GM18858 (cell line): ENCODE data around the gene ZNF652.

Experiments
- ATAC-seq: cut with Tn5 transposase; IDR thresholded peaks from one replicate; pipeline ENCODE4 v1.9.1; 2021; ENCODE audit not compliant: unreplicated experiment

ZNF652 gene

DNA sequence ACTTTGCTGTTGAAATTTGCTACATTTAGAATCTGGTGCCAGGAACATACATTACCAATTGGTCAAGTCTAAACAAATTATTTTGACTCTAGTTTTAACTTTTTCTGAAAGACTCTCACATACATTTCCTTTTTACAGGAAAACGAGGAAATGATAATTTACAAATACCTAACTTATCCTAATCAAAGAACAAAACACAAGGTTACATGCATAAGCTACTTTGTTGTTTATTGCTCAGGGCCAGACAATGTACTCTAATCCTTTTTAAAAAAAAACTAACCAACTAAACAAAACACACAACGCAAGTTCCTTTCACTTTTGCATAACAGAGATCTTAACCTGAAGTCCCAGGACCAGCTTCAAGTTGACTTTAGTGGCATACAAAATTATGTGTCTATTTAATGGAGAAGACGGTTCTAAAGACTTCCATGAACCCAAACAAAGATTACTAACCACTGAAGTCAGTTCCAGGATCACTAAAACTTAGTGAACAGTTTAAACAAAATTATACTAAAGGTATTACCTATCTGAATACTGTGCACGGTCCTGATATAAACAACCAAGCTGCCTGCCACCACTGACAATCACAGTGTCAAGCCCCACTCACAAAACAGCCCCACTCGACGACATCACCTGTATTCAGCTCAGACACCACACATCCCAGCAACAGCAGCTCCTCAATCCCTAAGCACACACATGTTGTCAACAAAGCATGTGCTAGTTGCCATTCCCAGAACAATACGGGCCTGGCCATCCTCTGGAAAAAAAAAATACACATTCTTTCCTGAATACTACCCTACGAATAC is 1.9 kb downstream of the ZNF652 start:
- no peak for ATAC-seq

DNA sequence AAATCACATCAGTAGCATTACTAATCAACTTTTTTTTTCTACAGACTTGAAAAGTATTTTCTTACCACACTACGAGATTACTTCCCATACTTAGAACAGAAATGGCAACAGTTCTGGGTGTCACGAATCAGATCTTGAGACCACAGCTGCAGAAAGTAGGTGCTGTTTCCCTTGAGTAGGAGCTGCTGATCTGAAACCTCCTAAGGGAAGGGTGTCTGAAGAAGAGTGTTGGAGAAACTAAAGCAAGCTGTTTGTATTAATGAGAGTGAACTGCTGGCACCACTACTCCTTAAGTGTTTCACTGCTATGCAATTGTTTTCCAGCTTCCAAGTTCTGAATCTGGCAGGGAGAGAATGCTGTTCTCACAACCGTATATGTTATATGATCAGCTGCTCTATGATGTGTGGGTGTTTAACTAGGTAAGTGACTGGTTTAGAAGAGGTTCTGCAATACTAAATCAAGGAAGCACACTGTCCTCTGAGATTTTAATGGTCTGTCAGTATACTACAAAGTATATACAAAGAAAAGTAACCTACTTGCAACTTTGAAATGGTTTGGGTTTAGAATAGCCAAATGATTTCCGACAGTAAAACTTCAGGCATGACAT is 3.3 kb downstream of the ZNF652 start:
- ATAC-seq, result peak; percentile 28

DNA sequence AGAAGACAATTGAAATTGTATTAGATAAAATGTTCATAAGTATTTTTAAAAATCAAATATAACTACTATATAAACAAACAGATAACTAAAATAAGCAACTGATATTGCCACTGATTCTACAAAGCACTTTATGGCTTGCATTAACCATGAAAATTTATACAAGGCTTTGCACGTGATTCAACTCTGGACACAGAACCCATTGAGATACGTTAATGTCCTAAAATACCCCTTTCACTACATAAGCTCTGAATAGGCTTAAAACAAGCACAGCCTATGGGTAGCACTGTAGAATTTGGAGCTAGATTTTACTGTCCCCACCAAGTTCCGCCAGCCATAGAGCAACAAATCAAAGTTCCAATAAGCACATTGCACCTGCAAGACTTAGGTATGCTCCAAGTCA is 4.5 kb downstream of the ZNF652 start:
- ATAC-seq, result no peak

DNA sequence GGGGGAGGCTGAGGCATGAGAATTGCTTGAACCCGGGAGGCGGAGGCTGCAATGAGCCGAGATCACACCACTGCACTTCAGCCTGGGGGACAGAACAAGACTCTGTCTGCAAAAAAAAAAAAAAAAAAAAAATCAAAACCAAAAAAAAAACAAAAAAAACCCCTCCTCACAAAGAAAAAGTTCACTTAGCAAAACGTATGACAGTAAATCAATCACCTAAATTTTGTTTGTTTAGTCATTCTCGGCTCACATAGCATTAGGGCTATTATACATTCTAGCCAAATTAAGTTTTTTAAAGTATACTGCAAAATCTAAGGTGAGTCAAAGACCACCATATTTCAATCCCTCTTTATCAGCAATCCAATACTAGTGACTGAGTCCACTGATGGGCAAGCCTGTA is 5.7 kb downstream of the ZNF652 start:
- ATAC-seq, result no peak

DNA sequence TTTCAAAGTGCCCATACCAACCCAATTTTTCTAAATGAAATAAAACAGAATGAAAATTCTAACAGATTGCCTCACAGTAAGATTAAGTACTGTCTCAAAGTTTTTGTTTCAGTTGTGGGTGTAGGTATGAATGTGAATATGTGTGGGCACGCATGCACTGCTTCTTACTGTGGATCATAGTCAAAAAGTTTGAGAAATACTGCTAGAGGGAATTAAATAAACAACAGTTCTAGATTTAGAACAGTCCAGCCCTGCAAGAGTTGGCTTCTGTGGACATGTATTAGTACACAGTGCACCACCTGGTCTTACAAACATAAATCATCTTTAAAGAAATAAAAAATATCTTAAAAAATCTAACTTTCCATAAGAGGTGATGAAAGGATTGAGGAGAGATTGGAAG is 8.4 kb downstream of the ZNF652 start:
- no peak for ATAC-seq

DNA sequence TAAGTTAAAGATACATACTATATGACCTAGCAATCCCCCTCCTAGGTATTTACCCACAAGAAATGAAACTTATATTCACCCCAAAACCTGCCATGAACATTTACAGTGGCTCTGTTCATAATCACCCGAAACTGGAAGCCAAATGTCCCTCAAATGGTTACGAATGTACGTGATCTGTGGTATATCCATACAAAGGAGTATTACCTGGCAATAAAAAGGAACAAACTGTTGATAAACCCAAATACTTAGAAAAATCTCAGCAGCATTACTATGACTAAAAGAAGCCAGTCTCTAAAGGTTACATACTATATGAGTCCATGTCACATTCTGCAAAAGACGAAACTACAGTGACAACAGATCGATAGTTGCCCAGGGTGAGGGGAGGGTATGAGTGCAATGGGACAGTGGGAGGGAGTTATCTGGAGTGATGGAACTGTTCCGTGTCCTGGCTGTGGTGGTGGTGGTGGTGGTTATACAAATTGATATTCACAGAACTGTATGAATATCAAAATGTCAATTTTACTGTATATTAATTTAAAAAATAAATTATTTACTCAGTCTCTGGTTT is 9.4 kb downstream of the ZNF652 start:
- no peak for ATAC-seq

DNA sequence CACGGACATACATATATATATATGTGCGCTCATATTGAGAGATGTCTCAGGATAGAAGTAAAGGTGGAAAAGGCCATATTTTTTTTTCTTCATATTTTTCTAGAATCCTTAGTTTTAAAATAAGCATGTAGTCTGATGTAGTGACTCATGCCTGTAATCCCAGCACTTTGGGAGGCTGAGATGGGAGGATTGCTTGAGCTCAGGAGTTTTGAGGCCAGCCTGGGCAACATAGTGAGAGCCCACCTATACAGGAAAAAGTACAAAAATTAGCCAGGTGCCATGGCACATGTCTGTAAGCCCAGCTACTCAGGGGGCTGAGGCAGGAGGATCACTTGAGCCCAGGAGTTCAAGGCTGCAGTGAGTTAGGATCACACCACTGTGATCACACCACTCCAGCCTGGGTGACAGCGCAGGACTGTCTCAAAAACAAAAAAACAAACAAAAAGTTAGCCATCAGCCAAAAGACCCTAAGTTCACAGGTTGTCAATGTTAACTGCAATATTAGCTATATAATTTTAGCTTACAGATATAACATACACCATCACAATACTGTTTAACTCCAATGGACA is 10.4 kb downstream of the ZNF652 start:
- ATAC-seq, result no peak

DNA sequence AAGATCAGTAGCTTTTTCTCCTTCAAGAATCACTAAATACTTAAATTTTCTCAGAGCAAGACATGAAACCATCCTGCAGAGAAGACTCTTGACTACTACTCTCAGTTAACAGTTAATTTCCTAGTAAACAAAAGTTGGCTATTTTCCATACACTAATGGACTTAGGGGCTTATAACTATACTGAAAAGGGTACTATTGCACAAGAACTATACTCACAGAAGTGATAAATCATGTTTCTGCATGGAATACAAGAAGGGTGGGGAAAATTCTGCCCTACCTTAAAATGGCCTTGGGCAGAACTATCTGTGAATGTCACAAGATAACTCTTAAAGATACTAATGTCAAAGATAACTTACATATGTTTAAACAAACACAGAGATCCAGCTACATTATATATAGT is 12.5 kb downstream of the ZNF652 start:
- no peak for ATAC-seq

DNA sequence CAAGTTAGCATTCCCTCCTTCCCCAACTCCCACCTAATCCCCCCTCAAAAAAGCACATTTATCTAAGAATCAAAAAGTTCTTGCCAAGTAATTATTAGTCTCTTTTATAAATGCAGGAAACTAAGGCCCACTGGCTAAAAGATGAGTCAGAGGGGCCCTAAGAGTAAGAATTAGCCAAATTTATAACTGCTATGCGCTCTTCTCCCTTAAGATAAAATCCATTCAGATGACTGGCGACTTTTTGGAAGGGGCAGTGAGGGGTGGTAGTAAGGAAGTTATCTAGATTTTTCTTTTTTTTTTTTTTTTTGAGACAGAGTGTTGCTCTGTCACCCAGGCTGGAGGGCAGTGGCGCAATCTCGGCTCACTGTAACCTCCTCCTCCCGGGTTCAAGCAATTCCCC is 17.1 kb downstream of the ZNF652 start:
- no peak for ATAC-seq

DNA sequence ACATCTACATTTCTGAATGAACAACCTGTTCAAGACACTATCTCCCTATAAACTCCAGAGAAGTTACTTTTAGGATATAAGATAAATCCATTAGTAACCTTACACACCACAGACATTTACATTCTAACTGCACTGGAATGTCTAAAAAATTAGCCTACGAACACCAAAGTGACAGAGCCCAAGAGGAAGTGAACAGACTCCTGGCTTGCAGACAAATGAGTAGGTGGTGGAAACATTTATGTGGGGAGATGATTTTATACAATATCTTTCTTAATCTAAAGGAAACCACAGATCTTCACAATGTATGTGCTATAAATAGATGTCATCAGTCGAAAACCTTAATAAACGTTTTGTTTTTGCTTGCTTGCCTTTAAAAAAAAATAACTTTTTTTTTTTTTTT is 18.8 kb downstream of the ZNF652 start:
- no peak for ATAC-seq

DNA sequence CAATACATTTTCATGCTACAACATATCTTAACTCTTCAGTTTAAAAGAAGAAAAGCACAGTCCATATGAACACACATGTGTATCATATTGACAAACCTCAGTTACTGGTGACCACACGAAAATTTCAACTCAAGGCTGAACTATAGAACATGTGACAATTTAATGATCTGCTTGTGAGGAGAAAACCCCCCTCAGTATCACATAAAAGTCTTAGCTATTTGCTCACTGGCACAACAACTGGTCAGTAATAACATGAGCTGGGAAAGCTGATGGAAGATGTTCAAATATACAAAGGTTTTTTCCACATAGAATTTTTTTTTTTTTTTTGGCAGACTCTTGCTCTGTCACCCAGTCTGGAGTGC is 19.5 kb downstream of the ZNF652 start:
- no peak for ATAC-seq

DNA sequence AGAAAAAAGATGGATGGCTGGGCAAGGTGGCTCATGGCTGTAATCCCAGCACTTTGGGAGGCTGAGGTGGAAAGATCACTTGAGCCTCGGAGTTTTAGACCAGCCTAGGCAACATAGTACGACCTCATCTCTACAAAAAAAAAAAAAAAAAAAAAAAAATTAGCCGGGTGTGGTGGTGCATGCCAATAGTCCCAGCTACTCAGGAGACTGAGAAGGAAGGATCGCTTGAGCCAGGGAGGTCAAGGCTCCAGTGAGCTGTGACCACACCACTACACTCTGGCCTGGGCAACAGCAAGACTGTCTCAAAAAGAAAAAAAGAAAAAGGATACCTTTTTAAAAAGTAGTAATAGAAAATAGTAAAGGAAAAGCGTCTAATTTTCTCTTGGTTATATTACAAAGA is 20.7 kb downstream of the ZNF652 start:
- ATAC-seq, result no peak

DNA sequence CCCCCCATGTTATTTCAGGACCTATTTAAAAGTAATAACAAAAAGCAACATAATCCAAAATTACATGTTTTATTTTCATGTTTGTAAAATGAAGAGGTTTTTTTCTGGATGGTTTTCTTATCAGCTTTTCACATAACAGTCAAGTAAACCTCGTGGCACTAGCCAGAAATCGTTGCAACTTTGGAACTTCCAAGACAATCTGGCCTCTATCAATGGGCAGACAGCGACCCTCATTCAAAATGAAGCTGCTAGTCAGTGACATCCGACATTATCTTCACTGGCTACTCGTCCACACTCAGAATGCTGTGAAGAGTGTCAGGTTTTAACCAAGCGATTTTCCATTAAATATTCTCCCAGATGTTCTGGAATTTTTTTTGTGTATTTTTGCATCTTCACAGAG is 22.7 kb downstream of the ZNF652 start:
- ATAC-seq, result no peak

DNA sequence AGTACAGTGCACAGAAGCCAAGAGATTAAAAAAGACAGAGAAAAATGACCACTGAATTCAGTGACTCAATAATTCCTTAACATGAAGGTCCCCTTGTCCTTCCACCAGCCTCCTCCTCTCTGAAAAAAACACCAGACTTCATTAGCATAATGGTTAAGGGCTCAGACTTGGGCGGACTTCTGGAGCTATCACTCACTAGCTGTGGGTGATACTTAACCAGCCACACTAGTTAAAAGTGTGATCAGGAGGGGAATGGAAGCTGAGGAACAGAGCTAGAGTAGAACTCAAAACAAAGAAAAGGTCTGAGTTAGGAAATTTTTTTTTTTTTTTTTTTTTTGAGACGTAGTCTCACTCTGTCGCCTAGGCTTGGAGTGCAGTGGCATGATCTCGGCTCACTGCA is 23.2 kb downstream of the ZNF652 start:
- ATAC-seq, result no peak

DNA sequence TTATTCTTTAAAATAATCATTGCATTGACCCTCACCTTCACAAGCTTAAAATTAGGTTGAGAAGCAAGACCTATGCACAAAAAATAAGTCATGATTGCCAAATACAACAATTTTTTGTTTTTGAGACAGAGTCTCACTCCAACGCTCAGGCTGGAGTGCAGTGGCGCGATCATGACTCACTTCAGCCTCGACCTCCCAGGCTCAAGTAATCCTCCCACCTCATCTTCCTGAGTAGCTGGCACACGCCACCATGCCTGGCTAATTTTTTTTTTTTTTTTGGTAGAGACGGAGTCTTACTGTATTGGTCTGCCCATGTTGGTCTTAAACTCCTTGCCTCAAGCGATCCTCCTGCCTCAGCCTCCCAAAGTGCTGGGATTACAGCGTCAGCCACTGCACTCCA is 24.2 kb downstream of the ZNF652 start:
- no peak for ATAC-seq

DNA sequence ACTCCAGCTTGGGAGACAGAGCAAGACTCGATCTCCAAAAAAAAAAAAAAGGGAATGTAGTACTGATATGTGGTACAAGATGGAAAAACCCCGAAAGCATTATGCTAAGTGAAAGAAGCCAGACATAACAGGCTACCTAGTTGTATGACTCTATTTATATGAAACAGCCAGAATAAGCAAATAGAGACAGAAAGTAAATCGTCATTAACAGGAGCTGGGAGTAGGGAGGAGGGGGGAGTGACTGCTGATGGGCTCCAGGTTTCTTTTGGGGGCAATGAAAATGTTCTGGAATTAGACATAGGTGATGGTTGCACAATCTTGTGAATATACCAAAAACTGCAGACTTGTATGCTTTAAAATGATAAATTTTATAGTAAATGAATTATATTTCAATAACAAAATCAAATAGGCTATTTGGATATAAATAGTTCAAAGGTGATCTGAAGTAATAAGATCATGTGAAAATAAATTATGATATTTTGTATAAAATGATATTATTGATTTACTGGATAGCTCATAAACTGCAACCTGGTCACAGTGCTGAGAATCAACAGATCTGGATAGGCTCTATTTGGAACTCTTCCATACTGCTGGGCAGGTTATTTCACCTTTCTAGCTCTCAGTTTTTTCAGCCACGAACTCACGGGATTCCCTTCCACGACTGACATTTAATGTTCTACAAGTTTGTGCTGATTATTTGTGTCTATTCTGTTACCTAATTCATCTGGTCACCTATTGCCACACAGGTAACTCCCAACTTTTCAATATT is 27.1 kb downstream of the ZNF652 start:
- no peak for ATAC-seq

DNA sequence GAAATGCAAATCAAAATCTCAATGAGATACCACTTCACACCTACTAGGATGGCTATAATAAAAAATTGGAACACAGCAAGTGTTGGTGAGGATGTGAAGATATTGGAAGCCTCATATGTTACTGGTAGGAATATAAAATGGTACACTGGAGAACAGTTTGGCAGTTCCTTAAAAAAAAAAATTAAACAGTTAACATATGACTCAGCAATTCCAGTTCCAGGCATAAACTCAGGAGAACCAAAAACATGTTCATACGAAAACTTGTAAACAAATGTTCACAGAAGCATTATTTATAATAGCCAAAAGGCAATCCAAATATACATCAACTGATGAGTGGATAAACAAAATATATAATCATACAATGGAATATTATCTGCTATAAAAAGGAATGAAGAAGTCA is 28.2 kb downstream of the ZNF652 start:
- no peak for ATAC-seq

DNA sequence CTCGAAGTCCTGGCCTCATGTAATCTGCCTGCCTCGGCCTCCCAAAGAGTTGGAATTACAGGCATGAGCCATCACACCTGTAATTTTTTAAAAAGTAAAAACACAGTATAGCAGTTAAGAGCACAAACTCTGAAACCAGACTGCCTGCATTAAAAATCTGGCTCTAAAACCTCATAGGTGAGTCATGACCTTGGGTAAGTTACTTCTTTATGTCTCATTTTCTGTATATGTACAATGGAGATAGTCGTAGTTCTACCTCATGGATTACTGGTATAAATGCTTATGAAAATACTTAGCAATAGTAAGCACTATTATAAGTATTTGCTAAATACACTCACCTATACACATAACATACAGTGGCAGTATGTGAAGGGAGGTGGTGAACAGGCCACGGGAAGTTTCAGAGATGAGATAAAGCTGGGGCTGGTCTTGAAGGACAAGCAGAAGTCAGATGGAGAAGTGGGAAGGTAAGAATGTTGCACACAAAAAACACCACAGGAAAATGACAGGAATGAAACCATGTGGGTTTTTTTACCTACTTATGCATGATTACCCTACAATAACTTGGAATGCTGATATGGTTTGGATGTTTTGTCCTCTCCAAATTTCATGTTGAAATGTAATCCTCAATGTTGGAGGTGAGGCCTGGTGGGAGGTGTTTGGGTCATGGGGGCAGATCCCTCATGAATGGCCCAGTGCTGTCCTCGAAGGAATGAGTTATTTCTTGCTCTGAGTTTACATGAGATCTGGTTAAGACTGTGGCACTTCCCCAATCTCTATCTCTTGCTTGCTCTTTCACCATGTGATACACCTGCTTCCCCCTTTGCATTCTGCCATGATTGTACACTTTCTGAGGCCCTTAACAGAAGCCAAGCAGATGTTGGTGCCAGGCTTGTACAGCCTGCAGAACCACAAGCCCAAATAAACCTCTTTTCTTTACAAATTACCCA is 33.9 kb downstream of the ZNF652 start:
- peak; percentile 65 for ATAC-seq

DNA sequence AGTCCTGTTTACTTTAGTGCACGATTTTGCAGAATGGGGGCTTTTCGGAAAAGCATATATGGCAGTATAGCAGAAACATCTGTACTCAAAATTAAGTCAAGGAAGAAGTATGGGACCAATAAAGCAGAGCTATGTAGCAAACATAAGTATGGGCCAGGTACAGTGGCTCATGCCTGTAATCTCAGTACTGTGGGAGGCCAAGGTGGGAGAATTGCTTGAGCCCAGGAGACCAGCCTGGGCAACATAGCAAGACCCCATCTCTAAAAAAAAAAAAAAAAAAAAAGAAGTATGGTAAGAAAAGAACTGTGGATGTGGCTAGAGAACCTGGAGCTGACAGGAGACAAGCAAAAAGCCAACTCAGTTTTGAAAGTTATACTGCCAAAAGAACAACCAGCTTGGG is 36.1 kb downstream of the ZNF652 start:
- no peak for ATAC-seq

DNA sequence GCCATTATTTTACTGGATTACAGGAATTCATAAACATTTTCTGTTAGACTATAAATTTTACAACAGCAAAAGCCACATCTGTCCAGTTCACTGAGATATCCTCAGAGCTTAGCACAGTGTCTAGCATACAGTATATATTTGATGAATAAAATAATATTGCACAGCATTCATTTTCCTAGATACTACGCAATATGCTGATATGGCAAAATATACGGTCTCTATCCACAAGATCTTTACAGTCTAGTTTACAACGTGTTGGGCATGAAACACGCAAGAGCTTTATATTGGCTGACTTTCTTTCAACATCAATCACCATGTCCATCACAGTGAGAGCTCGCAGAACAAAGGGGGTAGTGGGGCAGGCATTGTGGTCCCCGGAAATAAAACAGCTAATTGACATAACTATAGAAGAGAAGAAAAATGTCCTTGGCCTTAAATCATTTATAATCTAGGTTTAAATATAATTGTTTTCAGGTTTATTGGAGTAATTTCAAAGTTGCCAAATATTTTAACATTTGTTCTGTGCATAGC is 43.5 kb downstream of the ZNF652 start:
- ATAC-seq, result no peak
